GM19452 (cell line): Measurements from ENCODE around the gene ZNF415.
"Not testable (repeated sequence)": the region's sequence is repeated elsewhere in the genome, so short reads cannot be mapped to it uniquely, and the experiment has no call there.

Source experiments
- ATAC-seq: cut with Tn5 transposase; IDR thresholded peaks from one replicate; pipeline ENCODE4 v1.9.1; 2021; ENCODE audit not compliant: unreplicated experiment

ZNF415 gene

GRCh38 chr19:53132141-53132991, at the start of gene ZNF415:
TSS of gene ZNF415 (minus strand) at chr19:53132910. CDS start at chr19:53122676, 10,234 bp downstream.
- no peak for ATAC-seq

- no peak for ATAC-seq
Measured at GRCh38 chr19:53182202-53182601, 49.5 kb upstream of the ZNF415 start.

GRCh38 chr19:53177986-53178385, 45.3 kb upstream of the ZNF415 start:
- no peak for ATAC-seq

- no peak for ATAC-seq
Measured at GRCh38 chr19:53172889-53173288, 40.2 kb upstream of the ZNF415 start.

GRCh38 chr19:53165691-53166091, 33.0 kb upstream of the ZNF415 start:
- no peak for ATAC-seq

GRCh38 chr19:53161123-53161522, 28.4 kb upstream of the ZNF415 start:
- no peak for ATAC-seq

- no peak for ATAC-seq
Measured at GRCh38 chr19:53160350-53160749, 27.6 kb upstream of the ZNF415 start.

- ATAC-seq = no peak
Measured at GRCh38 chr19:53158119-53158656, 25.5 kb upstream of the ZNF415 start.

- no peak for ATAC-seq
Measured at GRCh38 chr19:53157626-53158025, 24.9 kb upstream of the ZNF415 start.

GRCh38 chr19:53156850-53157249, 24.1 kb upstream of the ZNF415 start:
- ATAC-seq = no peak

GRCh38 chr19:53147645-53148044, 14.9 kb upstream of the ZNF415 start:
- no peak for ATAC-seq

- ATAC-seq = no peak
Measured at GRCh38 chr19:53140351-53140750, 7.6 kb upstream of the ZNF415 start.

GRCh38 chr19:53136432-53136831, 3.7 kb upstream of the ZNF415 start:
- ATAC-seq = no peak

GRCh38 chr19:53131727-53132126, 983 bp downstream of the ZNF415 start:
- no peak for ATAC-seq

- ATAC-seq = no peak
Measured at GRCh38 chr19:53131085-53131590, 1.6 kb downstream of the ZNF415 start.

GRCh38 chr19:53130506-53130905, 2.2 kb downstream of the ZNF415 start:
- ATAC-seq = no peak

- ATAC-seq = not testable (repeated sequence)
Measured at GRCh38 chr19:53126733-53127526, 5.8 kb downstream of the ZNF415 start.

GRCh38 chr19:53123400-53123799, 9.3 kb downstream of the ZNF415 start:
- no peak for ATAC-seq

GRCh38 chr19:53112286-53112685, 20.4 kb downstream of the ZNF415 start:
- ATAC-seq = no peak

- no peak for ATAC-seq
Measured at GRCh38 chr19:53109527-53109926, 23.2 kb downstream of the ZNF415 start.
